SK-N-MC (cell line): Measurements from ENCODE around the gene GDPD4.

Experiments
- EZH2 ChIP-seq: fragments of 200-600 bp; sonication (generic); IDR thresholded peaks from one replicate; pipeline ENCODE4 v1.6.1; 2017; ENCODE audit warnings: antibody characterized with exemption
- POLR2AphosphoS5 ChIP-seq: IDR thresholded peaks from 2 replicates; pipeline ENCODE4 v1.6.1; 2012; ENCODE audit warnings: mild to moderate bottlenecking, low read depth, low read length, borderline replicate concordance

DNA sequence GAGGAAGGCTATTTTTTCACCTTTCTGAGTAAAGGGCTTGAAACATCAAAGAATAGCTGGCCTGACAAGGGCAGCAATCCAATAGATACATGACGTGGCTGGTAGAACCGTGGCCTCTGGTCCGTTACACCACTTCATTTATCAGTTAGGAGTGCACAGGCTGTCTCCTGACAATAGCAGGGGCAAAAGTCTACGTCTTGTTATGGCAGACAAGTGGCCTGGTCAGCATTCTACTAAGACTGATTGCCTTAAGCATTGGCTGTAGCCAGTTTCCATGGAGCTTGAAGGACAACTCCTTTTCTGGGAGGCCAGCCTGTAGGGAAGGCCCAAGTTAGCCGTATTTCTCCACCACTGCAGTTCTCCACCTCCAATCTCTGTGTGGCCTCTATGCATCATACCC is 9.2 kb upstream of the GDPD4 start:
- TF ChIP-seq POLR2AphosphoS5 (no peak), EZH2 (no peak)
